Measurements from ENCODE around the gene INPP5D. TPM values are rescaled to one million over a fixed set of nuclear protein-coding genes. Genes with fewer than 3 reads are reported as not detected.

INPP5D gene
- total RNA-seq, 1 experiment from 2014 or later, result 17.2 TPM

DNA sequence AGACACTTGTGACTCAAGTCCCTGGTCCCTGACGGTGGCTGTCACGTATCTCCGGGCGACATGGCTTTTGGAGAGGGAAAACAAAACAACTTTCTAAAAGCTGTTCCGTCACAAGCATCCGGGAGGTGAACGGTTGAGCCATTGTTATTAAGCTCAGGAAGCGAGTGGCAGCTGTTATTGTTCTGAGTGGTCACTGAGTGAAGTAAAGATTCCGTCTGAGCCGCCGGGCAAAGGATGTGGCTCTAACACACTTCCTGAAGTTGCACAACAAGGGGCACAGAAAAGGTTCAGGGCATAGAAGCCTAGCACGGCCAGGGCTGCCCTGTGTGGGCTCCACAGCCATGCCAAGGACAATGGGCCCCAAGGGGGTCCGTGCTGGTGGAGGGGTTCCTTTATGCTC is 24.3 kb downstream of the INPP5D start:
- TF ChIP-seq GABPB1 (CRISPR knock-in tag; IDR thresholded peaks at IDR 0.05) (no peak), NFATC4 (CRISPR knock-in tag; IDR thresholded peaks at IDR 0.05) (no peak), TEAD4 (CRISPR knock-in tag; IDR thresholded peaks at IDR 0.05) (no peak), GTF2I (CRISPR knock-in tag; conservative IDR thresholded peaks at IDR 0.05) (no peak), SP1 (CRISPR knock-in tag; conservative IDR thresholded peaks at IDR 0.05) (no peak), ZBTB21 (CRISPR knock-in tag; IDR thresholded peaks at IDR 0.05; ENCODE audit: borderline replicate concordance) (no peak)
- TF ChIP-seq, protein P1, sequence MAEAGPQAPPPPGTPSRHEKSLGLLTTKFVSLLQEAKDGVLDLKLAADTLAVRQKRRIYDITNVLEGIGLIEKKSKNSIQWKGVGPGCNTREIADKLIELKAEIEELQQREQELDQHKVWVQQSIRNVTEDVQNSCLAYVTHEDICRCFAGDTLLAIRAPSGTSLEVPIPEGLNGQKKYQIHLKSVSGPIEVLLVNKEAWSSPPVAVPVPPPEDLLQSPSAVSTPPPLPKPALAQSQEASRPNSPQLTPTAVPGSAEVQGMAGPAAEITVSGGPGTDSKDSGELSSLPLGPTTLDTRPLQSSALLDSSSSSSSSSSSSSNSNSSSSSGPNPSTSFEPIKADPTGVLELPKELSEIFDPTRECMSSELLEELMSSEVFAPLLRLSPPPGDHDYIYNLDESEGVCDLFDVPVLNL (CRISPR knock-in tag; IDR thresholded peaks at IDR 0.05; ENCODE audit: borderline replicate concordance, low read depth), result no peak
- TF ChIP-seq, protein P2, sequence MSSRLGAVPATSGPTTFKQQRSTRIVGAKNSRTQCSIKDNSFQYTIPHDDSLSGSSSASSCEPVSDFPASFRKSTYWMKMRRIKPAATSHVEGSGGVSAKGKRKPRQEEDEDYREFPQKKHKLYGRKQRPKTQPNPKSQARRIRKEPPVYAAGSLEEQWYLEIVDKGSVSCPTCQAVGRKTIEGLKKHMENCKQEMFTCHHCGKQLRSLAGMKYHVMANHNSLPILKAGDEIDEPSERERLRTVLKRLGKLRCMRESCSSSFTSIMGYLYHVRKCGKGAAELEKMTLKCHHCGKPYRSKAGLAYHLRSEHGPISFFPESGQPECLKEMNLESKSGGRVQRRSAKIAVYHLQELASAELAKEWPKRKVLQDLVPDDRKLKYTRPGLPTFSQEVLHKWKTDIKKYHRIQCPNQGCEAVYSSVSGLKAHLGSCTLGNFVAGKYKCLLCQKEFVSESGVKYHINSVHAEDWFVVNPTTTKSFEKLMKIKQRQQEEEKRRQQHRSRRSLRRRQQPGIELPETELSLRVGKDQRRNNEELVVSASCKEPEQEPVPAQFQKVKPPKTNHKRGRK (CRISPR knock-in tag; IDR thresholded peaks at IDR 0.05; ENCODE audit: borderline replicate concordance), result no peak
- TF ChIP-seq, protein P3, sequence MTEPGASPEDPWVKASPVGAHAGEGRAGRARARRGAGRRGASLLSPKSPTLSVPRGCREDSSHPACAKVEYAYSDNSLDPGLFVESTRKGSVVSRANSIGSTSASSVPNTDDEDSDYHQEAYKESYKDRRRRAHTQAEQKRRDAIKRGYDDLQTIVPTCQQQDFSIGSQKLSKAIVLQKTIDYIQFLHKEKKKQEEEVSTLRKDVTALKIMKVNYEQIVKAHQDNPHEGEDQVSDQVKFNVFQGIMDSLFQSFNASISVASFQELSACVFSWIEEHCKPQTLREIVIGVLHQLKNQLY (CRISPR knock-in tag; IDR thresholded peaks at IDR 0.05), result no peak
- TF ChIP-seq, protein P4, sequence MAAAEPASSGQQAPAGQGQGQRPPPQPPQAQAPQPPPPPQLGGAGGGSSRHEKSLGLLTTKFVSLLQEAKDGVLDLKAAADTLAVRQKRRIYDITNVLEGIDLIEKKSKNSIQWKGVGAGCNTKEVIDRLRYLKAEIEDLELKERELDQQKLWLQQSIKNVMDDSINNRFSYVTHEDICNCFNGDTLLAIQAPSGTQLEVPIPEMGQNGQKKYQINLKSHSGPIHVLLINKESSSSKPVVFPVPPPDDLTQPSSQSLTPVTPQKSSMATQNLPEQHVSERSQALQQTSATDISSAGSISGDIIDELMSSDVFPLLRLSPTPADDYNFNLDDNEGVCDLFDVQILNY (CRISPR knock-in tag; IDR thresholded peaks at IDR 0.05), result no peak
- TF ChIP-seq, protein P5, sequence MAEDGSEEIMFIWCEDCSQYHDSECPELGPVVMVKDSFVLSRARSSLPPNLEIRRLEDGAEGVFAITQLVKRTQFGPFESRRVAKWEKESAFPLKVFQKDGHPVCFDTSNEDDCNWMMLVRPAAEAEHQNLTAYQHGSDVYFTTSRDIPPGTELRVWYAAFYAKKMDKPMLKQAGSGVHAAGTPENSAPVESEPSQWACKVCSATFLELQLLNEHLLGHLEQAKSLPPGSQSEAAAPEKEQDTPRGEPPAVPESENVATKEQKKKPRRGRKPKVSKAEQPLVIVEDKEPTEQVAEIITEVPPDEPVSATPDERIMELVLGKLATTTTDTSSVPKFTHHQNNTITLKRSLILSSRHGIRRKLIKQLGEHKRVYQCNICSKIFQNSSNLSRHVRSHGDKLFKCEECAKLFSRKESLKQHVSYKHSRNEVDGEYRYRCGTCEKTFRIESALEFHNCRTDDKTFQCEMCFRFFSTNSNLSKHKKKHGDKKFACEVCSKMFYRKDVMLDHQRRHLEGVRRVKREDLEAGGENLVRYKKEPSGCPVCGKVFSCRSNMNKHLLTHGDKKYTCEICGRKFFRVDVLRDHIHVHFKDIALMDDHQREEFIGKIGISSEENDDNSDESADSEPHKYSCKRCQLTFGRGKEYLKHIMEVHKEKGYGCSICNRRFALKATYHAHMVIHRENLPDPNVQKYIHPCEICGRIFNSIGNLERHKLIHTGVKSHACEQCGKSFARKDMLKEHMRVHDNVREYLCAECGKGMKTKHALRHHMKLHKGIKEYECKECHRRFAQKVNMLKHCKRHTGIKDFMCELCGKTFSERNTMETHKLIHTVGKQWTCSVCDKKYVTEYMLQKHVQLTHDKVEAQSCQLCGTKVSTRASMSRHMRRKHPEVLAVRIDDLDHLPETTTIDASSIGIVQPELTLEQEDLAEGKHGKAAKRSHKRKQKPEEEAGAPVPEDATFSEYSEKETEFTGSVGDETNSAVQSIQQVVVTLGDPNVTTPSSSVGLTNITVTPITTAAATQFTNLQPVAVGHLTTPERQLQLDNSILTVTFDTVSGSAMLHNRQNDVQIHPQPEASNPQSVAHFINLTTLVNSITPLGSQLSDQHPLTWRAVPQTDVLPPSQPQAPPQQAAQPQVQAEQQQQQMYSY (CRISPR knock-in tag; IDR thresholded peaks at IDR 0.05), result no peak
- Mint-ChIP-seq H3K9me3 (no peaks in the 10 kb centered on the region), H3K36me3 (no peaks in the 10 kb centered on the region), H3K27ac (no peak overlapping the region), H3K4me3 (no peak overlapping the region), H3K4me1 (peaks cover 16% of the 10 kb centered on the region), H3K27me3 (ENCODE audit: low read depth) (no peaks in the 10 kb centered on the region)
- ATAC-seq (no peak), DNase-seq (ENCODE audit: low spot score) (no peak)
- CTCF ChIA-PET, result no interaction called here
- POLR2A ChIA-PET, result no interaction called here

DNA sequence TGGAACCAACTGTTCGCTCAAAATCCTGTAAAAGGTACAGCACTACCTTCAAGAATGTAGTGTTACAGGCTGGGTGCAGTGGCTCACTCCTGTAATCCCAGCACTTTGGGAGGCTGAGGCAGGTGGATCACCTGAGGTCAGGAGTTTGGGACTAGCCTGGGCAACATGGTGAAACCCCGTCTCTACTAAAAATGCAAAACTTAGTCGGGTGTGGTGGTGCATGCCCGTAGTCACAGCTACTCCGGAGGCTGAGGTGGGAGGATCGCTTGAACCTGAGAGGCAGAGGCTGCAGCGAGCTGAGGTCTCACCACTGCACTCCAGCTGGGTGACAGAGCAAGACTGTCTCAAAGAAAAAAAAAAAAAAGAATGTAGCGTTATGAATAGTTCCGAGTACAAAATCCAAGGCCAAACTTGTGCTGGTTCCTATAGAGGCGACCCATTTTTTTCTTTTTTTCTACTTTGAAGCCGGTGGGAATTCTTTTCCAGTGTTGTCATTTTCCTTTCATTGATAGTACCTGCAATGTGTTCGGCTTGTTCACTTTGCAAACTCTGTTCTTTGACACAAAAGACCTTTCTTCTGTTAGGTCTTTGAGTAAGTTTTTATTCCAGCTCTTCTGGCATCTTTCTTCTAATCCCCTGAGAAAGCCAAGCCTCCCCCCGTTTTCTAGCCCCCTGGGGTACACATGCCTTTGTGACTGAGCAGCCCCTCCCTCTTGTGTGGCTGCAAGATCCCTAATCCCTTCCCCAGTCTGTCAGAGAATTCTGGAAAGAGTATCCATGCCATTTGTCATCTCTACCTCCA is 25.1 kb downstream of the INPP5D start:
- ATAC-seq (no peak), DNase-seq (ENCODE audit: low spot score) (no peak)
- Mint-ChIP-seq H3K27ac (no peak overlapping the region), H3K4me1 (peaks cover 16% of the 10 kb centered on the region), H3K27me3 (ENCODE audit: low read depth) (no peaks in the 10 kb centered on the region), H3K9me3 (no peaks in the 10 kb centered on the region), H3K36me3 (no peaks in the 10 kb centered on the region), H3K4me3 (no peak overlapping the region)
- CTCF ChIA-PET, result no interaction called here
- POLR2A ChIA-PET, result no interaction called here
- TF ChIP-seq, protein P6, sequence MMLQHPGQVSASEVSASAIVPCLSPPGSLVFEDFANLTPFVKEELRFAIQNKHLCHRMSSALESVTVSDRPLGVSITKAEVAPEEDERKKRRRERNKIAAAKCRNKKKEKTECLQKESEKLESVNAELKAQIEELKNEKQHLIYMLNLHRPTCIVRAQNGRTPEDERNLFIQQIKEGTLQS (CRISPR knock-in tag; conservative IDR thresholded peaks at IDR 0.05), result no peak
- TF ChIP-seq NFATC4 (CRISPR knock-in tag; IDR thresholded peaks at IDR 0.05) (no peak), ELF4 (CRISPR knock-in tag; IDR thresholded peaks at IDR 0.05; ENCODE audit: low read depth) (no peak), TEAD1 (CRISPR knock-in tag; IDR thresholded peaks at IDR 0.05) (no peak), FOXK1 (CRISPR knock-in tag; IDR thresholded peaks at IDR 0.05) (no peak), CREM (CRISPR knock-in tag; IDR thresholded peaks at IDR 0.05) (no peak), ZNF121 (CRISPR knock-in tag; IDR thresholded peaks at IDR 0.05) (no peak)
- TF ChIP-seq, protein P7, sequence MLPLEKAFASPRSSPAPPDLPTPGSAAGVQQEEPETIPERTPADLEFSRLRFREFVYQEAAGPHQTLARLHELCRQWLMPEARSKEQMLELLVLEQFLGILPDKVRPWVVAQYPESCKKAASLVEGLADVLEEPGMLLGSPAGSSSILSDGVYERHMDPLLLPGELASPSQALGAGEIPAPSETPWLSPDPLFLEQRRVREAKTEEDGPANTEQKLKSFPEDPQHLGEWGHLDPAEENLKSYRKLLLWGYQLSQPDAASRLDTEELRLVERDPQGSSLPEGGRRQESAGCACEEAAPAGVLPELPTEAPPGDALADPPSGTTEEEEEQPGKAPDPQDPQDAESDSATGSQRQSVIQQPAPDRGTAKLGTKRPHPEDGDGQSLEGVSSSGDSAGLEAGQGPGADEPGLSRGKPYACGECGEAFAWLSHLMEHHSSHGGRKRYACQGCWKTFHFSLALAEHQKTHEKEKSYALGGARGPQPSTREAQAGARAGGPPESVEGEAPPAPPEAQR (CRISPR knock-in tag; IDR thresholded peaks at IDR 0.05), result no peak
- TF ChIP-seq, protein P8, sequence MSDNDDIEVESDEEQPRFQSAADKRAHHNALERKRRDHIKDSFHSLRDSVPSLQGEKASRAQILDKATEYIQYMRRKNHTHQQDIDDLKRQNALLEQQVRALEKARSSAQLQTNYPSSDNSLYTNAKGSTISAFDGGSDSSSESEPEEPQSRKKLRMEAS (CRISPR knock-in tag; IDR thresholded peaks at IDR 0.05), result no peak
- TF ChIP-seq, protein P3 (CRISPR knock-in tag; IDR thresholded peaks at IDR 0.05), result no peak
- TF ChIP-seq, protein P9, sequence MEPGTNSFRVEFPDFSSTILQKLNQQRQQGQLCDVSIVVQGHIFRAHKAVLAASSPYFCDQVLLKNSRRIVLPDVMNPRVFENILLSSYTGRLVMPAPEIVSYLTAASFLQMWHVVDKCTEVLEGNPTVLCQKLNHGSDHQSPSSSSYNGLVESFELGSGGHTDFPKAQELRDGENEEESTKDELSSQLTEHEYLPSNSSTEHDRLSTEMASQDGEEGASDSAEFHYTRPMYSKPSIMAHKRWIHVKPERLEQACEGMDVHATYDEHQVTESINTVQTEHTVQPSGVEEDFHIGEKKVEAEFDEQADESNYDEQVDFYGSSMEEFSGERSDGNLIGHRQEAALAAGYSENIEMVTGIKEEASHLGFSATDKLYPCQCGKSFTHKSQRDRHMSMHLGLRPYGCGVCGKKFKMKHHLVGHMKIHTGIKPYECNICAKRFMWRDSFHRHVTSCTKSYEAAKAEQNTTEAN (CRISPR knock-in tag; IDR thresholded peaks at IDR 0.05), result no peak

Data from WTC11 (cell line).